ENCODE measurements around the gene NLGN1. TPM values are rescaled to one million over a fixed set of nuclear protein-coding genes. Genes with fewer than 3 reads are reported as not detected.

Gene NLGN1
- polyA plus RNA-seq, 2 of the 4 experiments (the other 2 are of a cell fraction), result not detected

DNA sequence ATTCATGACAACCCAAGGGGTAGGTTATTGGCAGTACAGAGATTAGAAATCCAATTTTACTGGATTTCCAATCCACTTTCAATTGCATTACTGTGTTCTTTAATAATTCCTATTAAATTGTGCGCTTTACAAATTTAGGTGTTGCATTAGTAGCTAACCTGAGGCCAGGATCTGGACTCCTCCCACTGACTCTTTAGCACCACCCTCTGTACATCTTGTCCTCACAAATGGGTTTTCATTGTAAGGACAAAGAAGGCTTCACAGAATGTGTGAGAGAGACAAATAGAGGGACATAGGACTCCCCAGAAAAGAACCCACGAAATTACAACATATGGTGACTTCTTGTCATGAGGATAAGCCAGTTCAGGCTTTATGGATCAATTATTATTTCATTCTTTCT, 818.5 kb downstream of the NLGN1 start:
- Histone ChIP-seq H3K4me3 (no peak overlapping the region), H3K9me3 (no peaks in the 10 kb centered on the region), H3K27ac (no peak overlapping the region), H3K4me2 (no peak overlapping the region), H3K4me1 (no peaks in the 10 kb centered on the region)
- ChIA-PET CTCF (no interaction called here), POLR2A (no interaction called here)
- ATAC-seq (no peak), FAIRE-seq (no peak), DNase-seq (ENCODE audit: low read depth in 1 of 2, low spot score in 1 of 2) (no peak)
- WGBS (ENCODE audit: missing lambda C conversion rate), result 44% methylated on average over 2 of the region's 2 CpGs
- TF ChIP-seq RCOR1 (IDR thresholded peaks at IDR 0.05; ENCODE audit: low read depth, low read length) (no peak), FOXS1 (CRISPR knock-in tag; IDR thresholded peaks at IDR 0.05) (no peak), FOSB (CRISPR knock-in tag; IDR thresholded peaks at IDR 0.05) (no peak), CHD2 (IDR thresholded peaks at IDR 0.05; ENCODE audit: low read length, partially characterized antibody) (no peak), MAZ (IDR thresholded peaks at IDR 0.05; ENCODE audit: borderline replicate concordance, low read depth, low read length) (no peak), TFCP2L1 (CRISPR knock-in tag; IDR thresholded peaks at IDR 0.05) (no peak), HOXA7 (CRISPR knock-in tag; IDR thresholded peaks at IDR 0.05) (no peak)
- TF ChIP-seq, protein P1, sequence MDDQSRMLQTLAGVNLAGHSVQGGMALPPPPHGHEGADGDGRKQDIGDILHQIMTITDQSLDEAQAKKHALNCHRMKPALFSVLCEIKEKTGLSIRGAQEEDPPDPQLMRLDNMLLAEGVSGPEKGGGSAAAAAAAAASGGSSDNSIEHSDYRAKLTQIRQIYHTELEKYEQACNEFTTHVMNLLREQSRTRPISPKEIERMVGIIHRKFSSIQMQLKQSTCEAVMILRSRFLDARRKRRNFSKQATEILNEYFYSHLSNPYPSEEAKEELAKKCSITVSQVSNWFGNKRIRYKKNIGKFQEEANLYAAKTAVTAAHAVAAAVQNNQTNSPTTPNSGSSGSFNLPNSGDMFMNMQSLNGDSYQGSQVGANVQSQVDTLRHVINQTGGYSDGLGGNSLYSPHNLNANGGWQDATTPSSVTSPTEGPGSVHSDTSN (IDR thresholded peaks at IDR 0.05), result no peak
- TF ChIP-seq, protein P2, sequence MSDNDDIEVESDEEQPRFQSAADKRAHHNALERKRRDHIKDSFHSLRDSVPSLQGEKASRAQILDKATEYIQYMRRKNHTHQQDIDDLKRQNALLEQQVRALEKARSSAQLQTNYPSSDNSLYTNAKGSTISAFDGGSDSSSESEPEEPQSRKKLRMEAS (IDR thresholded peaks at IDR 0.05), result no peak

DNA sequence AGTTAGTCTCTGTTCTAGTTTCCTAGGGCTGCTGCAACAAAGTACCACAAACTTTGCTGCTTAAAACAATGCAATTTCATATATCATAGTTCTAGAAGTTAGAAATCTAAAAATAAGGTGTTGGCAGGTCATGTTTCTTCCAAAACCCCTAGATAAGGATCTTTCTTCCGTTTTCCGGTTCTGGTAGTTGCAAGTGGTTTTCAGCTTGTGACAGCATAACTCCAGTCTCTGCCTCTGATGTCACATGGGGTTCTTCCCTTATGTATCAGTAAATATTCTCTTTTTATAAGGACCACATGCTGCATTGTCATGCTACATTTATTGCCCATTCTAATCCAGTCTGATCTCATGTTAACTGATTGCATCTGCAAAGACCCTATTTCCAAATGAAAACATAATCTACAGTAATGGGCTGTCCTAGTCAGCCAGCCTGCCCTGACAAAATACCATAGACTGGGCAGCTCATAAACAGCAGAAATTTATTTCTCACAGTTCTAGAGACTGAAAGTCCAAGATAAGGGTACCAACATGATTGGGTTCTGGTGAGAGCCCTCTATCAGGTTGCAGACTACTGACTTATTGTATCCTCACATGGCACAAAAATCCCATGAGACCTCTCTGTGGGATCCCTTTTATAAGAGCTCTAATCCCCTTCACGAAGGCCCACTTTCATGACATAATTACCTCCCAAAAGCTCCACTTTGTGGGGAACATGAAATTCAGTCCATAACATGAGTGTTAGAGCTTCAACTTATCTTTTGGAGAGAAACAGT, 819.6 kb downstream of the NLGN1 start:
- CTCF ChIA-PET, result no interaction called here
- 53% methylated on average over 3 of the region's 3 CpGs for WGBS (ENCODE audit: missing lambda C conversion rate)
- ATAC-seq (no peak), FAIRE-seq (no peak), DNase-seq (ENCODE audit: low read depth in 1 of 2, low spot score in 1 of 2) (no peak)
- no peaks in the 10 kb centered on the region for H3K9me3 ChIP-seq
- POLR2A ChIA-PET, result no interaction called here
- no peak for TF ChIP-seq JUN (IDR thresholded peaks at IDR 0.05)
- TF ChIP-seq, protein P3, sequence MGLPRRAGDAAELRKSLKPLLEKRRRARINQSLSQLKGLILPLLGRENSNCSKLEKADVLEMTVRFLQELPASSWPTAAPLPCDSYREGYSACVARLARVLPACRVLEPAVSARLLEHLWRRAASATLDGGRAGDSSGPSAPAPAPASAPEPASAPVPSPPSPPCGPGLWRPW (IDR thresholded peaks at IDR 0.05), result no peak
- TF ChIP-seq KDM5A (IDR thresholded peaks at IDR 0.05), result no peak
- TF ChIP-seq CBX2 (IDR thresholded peaks at IDR 0.05; ENCODE audit: borderline replicate concordance, low read depth), result no peak
- TF ChIP-seq FOSB (CRISPR knock-in tag; IDR thresholded peaks at IDR 0.05), result no peak
- TF ChIP-seq, protein P2 (IDR thresholded peaks at IDR 0.05), result no peak
- TF ChIP-seq RNF2 (IDR thresholded peaks at IDR 0.05; ENCODE audit: borderline replicate concordance, low read depth), result no peak
- TF ChIP-seq NR3C1 (IDR thresholded peaks at IDR 0.05), result no peak
- no peak for TF ChIP-seq EHF (CRISPR knock-in tag; IDR thresholded peaks at IDR 0.05)
- no peak for TF ChIP-seq RARB (CRISPR knock-in tag; IDR thresholded peaks at IDR 0.05)
- no peak for TF ChIP-seq CHD2 (IDR thresholded peaks at IDR 0.05; ENCODE audit: low read length, partially characterized antibody)
- TF ChIP-seq, protein P4, sequence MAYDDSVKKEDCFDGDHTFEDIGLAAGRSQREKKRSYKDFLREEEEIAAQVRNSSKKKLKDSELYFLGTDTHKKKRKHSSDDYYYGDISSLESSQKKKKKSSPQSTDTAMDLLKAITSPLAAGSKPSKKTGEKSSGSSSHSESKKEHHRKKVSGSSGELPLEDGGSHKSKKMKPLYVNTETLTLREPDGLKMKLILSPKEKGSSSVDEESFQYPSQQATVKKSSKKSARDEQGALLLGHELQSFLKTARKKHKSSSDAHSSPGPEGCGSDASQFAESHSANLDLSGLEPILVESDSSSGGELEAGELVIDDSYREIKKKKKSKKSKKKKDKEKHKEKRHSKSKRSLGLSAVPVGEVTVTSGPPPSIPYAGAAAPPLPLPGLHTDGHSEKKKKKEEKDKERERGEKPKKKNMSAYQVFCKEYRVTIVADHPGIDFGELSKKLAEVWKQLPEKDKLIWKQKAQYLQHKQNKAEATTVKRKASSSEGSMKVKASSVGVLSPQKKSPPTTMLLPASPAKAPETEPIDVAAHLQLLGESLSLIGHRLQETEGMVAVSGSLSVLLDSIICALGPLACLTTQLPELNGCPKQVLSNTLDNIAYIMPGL (CRISPR knock-in tag; IDR thresholded peaks at IDR 0.05; ENCODE audit: borderline replicate concordance), result no peak
- TF ChIP-seq, protein P5, sequence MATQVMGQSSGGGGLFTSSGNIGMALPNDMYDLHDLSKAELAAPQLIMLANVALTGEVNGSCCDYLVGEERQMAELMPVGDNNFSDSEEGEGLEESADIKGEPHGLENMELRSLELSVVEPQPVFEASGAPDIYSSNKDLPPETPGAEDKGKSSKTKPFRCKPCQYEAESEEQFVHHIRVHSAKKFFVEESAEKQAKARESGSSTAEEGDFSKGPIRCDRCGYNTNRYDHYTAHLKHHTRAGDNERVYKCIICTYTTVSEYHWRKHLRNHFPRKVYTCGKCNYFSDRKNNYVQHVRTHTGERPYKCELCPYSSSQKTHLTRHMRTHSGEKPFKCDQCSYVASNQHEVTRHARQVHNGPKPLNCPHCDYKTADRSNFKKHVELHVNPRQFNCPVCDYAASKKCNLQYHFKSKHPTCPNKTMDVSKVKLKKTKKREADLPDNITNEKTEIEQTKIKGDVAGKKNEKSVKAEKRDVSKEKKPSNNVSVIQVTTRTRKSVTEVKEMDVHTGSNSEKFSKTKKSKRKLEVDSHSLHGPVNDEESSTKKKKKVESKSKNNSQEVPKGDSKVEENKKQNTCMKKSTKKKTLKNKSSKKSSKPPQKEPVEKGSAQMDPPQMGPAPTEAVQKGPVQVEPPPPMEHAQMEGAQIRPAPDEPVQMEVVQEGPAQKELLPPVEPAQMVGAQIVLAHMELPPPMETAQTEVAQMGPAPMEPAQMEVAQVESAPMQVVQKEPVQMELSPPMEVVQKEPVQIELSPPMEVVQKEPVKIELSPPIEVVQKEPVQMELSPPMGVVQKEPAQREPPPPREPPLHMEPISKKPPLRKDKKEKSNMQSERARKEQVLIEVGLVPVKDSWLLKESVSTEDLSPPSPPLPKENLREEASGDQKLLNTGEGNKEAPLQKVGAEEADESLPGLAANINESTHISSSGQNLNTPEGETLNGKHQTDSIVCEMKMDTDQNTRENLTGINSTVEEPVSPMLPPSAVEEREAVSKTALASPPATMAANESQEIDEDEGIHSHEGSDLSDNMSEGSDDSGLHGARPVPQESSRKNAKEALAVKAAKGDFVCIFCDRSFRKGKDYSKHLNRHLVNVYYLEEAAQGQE (IDR thresholded peaks at IDR 0.05), result no peak
- TF ChIP-seq, protein P6, sequence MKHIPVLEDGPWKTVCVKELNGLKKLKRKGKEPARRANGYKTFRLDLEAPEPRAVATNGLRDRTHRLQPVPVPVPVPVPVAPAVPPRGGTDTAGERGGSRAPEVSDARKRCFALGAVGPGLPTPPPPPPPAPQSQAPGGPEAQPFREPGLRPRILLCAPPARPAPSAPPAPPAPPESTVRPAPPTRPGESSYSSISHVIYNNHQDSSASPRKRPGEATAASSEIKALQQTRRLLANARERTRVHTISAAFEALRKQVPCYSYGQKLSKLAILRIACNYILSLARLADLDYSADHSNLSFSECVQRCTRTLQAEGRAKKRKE (CRISPR knock-in tag; IDR thresholded peaks at IDR 0.05; ENCODE audit: low read depth), result no peak
- no peak for TF ChIP-seq TFCP2L1 (CRISPR knock-in tag; IDR thresholded peaks at IDR 0.05)
- no peak for TF ChIP-seq HOXA7 (CRISPR knock-in tag; IDR thresholded peaks at IDR 0.05)
- no peak for TF ChIP-seq ZNF302 (CRISPR knock-in tag; IDR thresholded peaks at IDR 0.05)
- TF ChIP-seq CHD4 (IDR thresholded peaks at IDR 0.05; ENCODE audit: borderline replicate concordance), result no peak
- TF ChIP-seq RCOR1 (IDR thresholded peaks at IDR 0.05; ENCODE audit: low read depth, low read length), result no peak
- TF ChIP-seq HDAC2 (IDR thresholded peaks at IDR 0.05), result no peak
- no peaks in the 10 kb centered on the region for H3K4me1 ChIP-seq
- H3K4me3 ChIP-seq, result no peak overlapping the region
- no peak overlapping the region for H3K4me2 ChIP-seq
- no peak overlapping the region for H3K27ac ChIP-seq
